Measurements from ENCODE around the gene PLEKHG2. TPM values are rescaled to one million over a fixed set of nuclear protein-coding genes. Genes with fewer than 3 reads are reported as not detected.

Gene PLEKHG2
- total RNA-seq, 4 donors from 2014 or later, result 16.7 to 38.4 (median 22.2) TPM

- peaks cover 13 to 22% (median 21%) of the 10 kb centered on the region in 4 donors for H3K36me3 ChIP-seq
- no peak for DNase-seq (ENCODE audit: extremely low spot score)
- peaks cover 33 to 53% (median 48%) of the 10 kb centered on the region in 4 donors for H3K4me1 ChIP-seq
- WGBS, result 3% methylated on average over 23 of the region's 35 CpGs
- intact Hi-C loops (cut with DNase I), result no loop called here
- TF ChIP-seq EP300 (IDR thresholded peaks at IDR 0.05) (peak; percentile 23), POLR2A (IDR thresholded peaks at IDR 0.05; ENCODE audit: low read depth) (no peak), POLR2AphosphoS5 (IDR thresholded peaks at IDR 0.05) (peak in 1 of 2 donors; percentile 76), CTCF (IDR thresholded peaks at IDR 0.05) (no peak)
- H3K27me3 ChIP-seq, result no peaks in the 10 kb centered on the region
- H3K4me3 ChIP-seq, result peak overlapping the region; percentile 63 to 93 (median 80)
- H3K9me3 ChIP-seq, result no peaks in the 10 kb centered on the region
- peak overlapping the region; percentile 99 to 100 (median 100) for H3K27ac ChIP-seq (replicated peaks in 1 of 4)
Observed at GRCh38 chr19:39410017-39410830, 2.2 kb upstream of the PLEKHG2 start.

GRCh38 chr19:39410831-39411080 lies 1.7 kb upstream of the PLEKHG2 start:
- intact Hi-C loops (cut with DNase I), result no loop called here
- Histone ChIP-seq H3K9me3 (no peaks in the 10 kb centered on the region), H3K4me1 (peaks cover 32 to 53% (median 48%) of the 10 kb centered on the region in 4 donors), H3K27ac (replicated peaks in 1 of 4) (peak overlapping the region; percentile 99 to 100 (median 100)), H3K27me3 (no peaks in the 10 kb centered on the region), H3K36me3 (peaks cover 13 to 26% (median 24%) of the 10 kb centered on the region in 4 donors), H3K4me3 (peak overlapping the region; percentile 63 to 93 (median 80))
- no peak for DNase-seq (ENCODE audit: extremely low spot score)
- TF ChIP-seq CTCF (IDR thresholded peaks at IDR 0.05), result no peak
- TF ChIP-seq POLR2AphosphoS5 (IDR thresholded peaks at IDR 0.05), result no peak
- no peak for TF ChIP-seq EP300 (IDR thresholded peaks at IDR 0.05)
- no peak for TF ChIP-seq POLR2A (IDR thresholded peaks at IDR 0.05; ENCODE audit: low read depth)
- 17% methylated on average over 1 of the region's 1 CpG for WGBS

- Histone ChIP-seq H3K27me3 (no peaks in the 10 kb centered on the region), H3K9me3 (no peaks in the 10 kb centered on the region), H3K27ac (replicated peaks in 1 of 4) (peak overlapping the region; percentile 99 to 100 (median 100)), H3K4me3 (peak overlapping the region; percentile 63 to 93 (median 80)), H3K36me3 (peaks cover 13 to 31% (median 29%) of the 10 kb centered on the region in 4 donors), H3K4me1 (peaks cover 29 to 53% (median 48%) of the 10 kb centered on the region in 4 donors)
- DNase-seq (ENCODE audit: extremely low spot score), result no peak
- no peak for TF ChIP-seq CTCF (IDR thresholded peaks at IDR 0.05)
- peak; percentile 52 for TF ChIP-seq EP300 (IDR thresholded peaks at IDR 0.05)
- TF ChIP-seq POLR2A (IDR thresholded peaks at IDR 0.05; ENCODE audit: low read depth), result peak; percentile 66
- peak in 1 of 2 donors; percentile 77 for TF ChIP-seq POLR2AphosphoS5 (IDR thresholded peaks at IDR 0.05)
- WGBS, result 10% methylated on average over 9 of the region's 9 CpGs
- intact Hi-C loops (cut with DNase I), result no loop called here
Observed at GRCh38 chr19:39411081-39411831, 1.2 kb upstream of the PLEKHG2 start.

GRCh38 chr19:39411832-39412099 lies 703 bp upstream of the PLEKHG2 start:
- peak overlapping the region; percentile 63 to 93 (median 80) for H3K4me3 ChIP-seq
- H3K27ac ChIP-seq (replicated peaks in 1 of 4), result peak overlapping the region; percentile 99 to 100 (median 100)
- H3K36me3 ChIP-seq, result peaks cover 13 to 36% (median 34%) of the 10 kb centered on the region in 4 donors
- H3K27me3 ChIP-seq, result no peaks in the 10 kb centered on the region
- H3K4me1 ChIP-seq, result peaks cover 32 to 57% (median 53%) of the 10 kb centered on the region in 4 donors
- TF ChIP-seq EP300 (IDR thresholded peaks at IDR 0.05), result no peak
- peak; percentile 90 to 99 (median 95) for TF ChIP-seq CTCF (IDR thresholded peaks at IDR 0.05)
- H3K9me3 ChIP-seq, result no peaks in the 10 kb centered on the region
- 0% methylated on average over 7 of the region's 7 CpGs for WGBS
- peak; percentile 98 for DNase-seq (ENCODE audit: extremely low spot score)
- intact Hi-C loops (cut with DNase I), result loop anchor here (1.0 to 2.0 kb wide), 2 partner anchors 13 to 33 kb away; partner anchors contain the start of gene SUPT5H

Measured in esophagus muscularis mucosa (tissue), 4 donors.